Stimulated activated CD4-positive, alpha-beta T cell treated with anti-CD3 and anti-CD28 coated beads, Interleukin-1b, Interleukin-23, amount 100 ng/mL, for 1 hour (primary cell): Measurements from ENCODE around the gene LITAFD.
"Not testable (repeated sequence)": the region's sequence is repeated elsewhere in the genome, so short reads cannot be mapped to it uniquely, and the experiment has no call there.

Source experiments
- DNase-seq, 2 donors: peaks; one replicate each; pipeline ENCODE4 v3.0.0-alpha.2; 2020; ENCODE audit warnings: low read depth in 2 of 2

The LITAFD gene

DNA sequence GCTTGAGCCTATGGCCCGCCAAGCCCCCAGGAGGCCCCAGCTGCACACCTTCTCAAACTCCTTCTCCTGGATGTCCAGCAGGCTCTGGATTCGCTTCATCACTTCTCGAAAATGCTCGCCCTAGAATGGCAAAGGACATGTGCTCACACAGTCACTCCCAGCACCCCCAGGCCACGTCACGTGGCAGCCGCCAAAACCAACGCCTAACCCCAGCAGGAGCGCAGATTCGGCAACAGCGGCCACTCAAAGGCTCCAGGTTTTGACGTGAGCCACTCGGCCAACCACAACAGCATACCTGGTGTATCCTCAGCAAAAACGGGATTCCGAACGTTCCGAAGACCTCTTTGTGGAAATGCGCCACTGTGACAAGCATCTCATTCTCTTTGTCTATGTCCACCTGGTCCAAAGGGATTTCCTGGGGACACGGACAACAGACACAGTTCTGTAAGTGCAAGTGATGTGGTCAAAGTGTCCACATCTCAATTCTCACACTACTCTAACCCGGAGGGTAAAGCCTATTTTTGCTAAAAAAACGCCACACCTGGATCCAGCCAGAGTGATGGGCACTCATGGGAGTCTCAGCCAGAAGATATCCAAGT lies 12.7 kb downstream of the LITAFD start:
- DNase-seq: no peak

GRCh38 chr16:8898660-8899318 lies 16.6 kb downstream of the LITAFD start:
- DNase-seq: no peak

GRCh38 chr16:8899709-8900317 lies 17.7 kb downstream of the LITAFD start:
- DNase-seq: no peak

- DNase-seq: no peak
These were observed 18.2 kb downstream of the LITAFD start for GRCh38 chr16:8900343-8900742.

- no peak for DNase-seq
These were observed 19.2 kb downstream of the LITAFD start for GRCh38 chr16:8901320-8901861.

DNA sequence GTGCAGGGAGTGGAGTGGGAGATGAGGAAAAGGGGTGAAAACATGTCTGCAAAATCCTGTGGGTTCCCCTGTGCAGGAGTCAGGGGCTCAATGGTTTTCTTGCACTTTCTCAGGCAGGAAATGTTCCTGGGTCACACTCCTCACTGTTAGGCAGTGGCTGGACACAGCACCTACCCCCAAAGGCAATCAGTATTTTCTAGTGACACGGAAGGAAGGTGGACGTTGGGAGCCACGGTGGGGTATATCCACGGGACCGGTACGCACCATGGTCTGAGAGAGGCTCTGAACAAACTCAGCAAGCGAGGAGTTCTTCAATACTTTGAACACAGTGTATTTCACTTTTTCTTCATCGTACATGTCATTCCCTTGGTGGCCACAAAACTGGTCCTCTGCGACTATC lies 20.9 kb downstream of the LITAFD start:
- no peak for DNase-seq

- no peak for DNase-seq
These were observed 21.9 kb downstream of the LITAFD start for GRCh38 chr16:8904018-8904430.

- no peak for DNase-seq
These were observed 23.1 kb downstream of the LITAFD start for GRCh38 chr16:8905168-8905762.

- DNase-seq: no peak
These were observed 23.8 kb downstream of the LITAFD start for GRCh38 chr16:8905795-8906591.

- DNase-seq: no peak
These were observed 24.9 kb downstream of the LITAFD start for GRCh38 chr16:8907096-8907495.

DNA sequence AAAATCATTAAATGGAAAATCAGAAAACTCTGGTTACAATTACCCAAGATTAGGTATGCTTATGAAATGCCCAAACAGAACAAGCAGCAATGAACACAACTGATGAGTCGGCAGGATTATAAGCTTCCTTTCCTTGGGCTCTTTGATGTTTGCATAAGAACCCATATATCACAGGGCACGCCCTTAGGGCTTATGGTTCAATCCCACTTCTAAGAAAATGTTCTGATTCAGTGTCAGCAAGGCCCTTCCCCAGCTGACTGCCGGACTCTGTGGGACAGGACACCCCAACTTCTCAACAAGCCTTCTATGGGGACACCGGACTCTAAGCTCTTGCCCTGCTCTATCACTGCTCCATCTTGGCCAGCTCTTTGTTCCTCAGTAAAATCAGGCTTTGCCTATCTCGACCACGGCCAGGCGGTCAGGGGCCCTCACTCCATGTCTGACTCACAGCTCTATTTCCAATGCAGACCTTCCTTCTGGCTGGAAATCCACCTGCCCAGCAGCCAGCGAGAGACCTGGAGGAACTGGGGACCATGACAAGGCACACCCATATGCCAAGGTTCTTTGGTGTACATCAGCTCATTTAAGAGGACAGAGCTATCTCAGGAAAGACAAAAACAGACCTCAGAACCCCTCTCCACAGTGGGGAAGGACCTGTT lies 26.8 kb downstream of the LITAFD start:
- no peak for DNase-seq

- DNase-seq: no peak
These were observed 28.7 kb downstream of the LITAFD start for GRCh38 chr16:8910811-8911210.

DNA sequence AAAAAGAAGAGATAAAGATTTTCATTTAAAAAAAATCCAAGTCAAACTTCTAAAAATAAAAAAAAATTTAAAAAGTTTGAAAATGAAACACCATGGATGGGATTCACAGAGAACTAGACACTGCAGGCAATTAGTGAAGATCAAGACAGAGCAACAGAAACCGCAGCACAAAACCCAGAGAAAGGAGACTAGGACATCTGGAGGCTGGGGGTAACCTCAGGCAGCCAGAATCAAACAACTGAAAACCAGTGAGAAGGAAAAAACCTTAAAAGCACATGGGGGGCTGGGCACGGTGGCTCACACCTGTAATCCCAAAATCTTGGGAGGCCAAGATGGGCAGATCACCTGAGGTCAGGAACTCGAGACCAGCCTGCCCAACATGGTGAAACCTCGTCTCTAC lies 30.6 kb downstream of the LITAFD start:
- DNase-seq: no peak

- DNase-seq: no peak
These were observed 31.9 kb downstream of the LITAFD start for GRCh38 chr16:8914098-8914497.

DNA sequence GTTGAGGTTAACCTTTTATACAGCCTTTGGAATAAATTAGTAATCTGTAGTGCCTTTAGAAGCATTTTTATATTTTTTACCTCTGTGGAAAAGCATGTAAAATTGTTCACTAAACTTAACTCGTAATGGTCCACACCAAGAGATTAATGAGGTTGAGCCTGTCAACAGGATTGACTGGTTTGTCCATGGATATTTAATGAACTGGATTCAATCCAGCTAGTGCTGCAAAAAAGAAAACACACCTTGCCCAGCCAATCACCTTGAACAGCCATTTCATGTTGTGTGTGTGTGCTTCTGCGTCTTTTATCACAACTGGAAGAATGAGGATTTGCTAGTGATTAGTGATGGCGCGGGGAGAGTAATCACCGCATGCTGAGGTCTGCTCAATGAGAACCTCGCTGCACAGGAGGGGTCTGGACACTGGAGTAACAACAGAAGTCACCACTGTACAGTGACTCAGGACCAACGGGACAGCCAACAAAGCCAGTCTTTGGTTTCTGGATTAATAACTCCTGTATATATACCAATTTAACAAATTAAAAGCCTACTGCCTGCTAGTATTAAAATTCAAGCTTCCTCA lies 33.7 kb downstream of the LITAFD start:
- no peak for DNase-seq

- no peak for DNase-seq
These were observed 34.5 kb downstream of the LITAFD start for GRCh38 chr16:8916541-8917225.

- DNase-seq: not testable (repeated sequence)
These were observed 35.2 kb downstream of the LITAFD start for GRCh38 chr16:8917336-8917735.

DNA sequence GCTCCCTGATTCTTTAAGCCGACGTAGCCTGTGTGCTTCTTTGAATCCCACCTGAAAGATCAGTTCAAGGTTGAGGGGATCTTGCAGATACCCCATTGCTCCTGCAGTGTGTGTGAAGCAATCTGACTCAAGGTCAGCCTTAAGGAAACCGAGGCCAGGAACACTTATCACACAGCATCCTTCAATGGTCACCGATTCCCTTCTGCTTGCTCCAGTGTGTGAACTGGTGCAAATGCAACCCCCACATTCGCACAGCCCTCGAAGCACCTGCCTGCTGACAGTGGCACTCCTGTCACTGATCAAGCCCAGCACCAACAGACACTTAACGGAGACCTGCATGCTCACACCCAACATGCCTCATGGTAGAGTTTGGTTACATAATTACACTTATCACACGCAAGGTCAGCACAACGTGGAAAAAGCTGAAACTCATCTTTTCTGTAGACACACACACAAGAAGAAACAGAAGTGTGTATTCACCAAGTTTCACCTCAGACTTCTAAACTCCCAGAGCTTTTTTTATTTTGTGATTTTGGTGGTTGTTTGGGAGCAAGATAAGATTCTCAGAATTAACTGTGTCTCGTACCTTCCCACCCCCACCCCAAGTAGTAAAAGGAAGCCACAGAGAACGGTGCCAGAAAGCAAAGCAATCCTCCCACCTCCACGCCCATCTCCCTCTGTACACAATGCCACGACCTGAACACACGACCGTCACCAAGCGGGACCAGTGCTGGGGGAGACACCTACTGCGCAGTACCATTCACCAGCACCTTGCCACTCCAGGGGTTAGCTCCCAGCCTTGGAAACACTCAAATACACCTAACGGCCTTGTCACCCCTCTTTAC lies 37.2 kb downstream of the LITAFD start:
- no peak for DNase-seq

DNA sequence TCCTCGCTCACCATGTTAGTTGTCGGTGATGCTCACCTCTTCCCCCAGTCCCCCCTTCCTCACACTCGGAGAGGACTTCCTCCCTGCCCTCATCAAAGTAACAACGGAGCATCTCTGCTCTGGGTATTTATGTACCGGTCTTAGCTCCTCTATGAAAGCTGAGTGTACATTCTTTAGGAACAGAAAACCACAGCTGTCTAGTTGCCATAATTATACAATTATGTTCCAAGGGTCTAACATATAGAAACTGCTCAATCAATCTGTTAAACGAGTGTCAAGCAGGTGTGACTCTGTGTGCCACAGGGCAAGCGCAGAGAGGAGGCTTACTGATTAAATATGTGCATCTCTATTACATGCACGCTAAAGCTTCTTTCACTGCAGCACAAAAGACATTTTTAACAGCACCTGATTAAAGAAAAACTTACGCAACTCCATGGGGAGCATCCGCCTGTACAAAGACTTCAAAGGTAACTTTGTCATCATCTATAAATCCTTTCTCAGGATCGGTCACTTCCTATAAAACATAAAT lies 37.8 kb downstream of the LITAFD start:
- DNase-seq: no peak
